B cell (primary cell): ENCODE measurements around the gene KCNK4. TPM values are rescaled to one million over a fixed set of nuclear protein-coding genes. Genes with fewer than 3 reads are reported as not detected.

Source experiments
- ATAC-seq: fragments of 200-7000 bp; cut with Tn5 transposase; one replicate; pipeline ENCODE4 v1.10.0; 2021; ENCODE audit warnings: low read depth, mild to moderate bottlenecking, moderate number of reproducible peaks, moderate library complexity
- CTCF ChIA-PET: fragments of 350-600 bp; sonication (Branson Sonifier 250); formaldehyde crosslinking; loops from one replicate; lab custom pipeline; 2021; ENCODE audit warnings: antibody characterized with exemption, inconsistent platforms; lab: Charles Lee
- POLR2A ChIA-PET: fragments of 350-600 bp; sonication (Branson Sonifier 250); formaldehyde crosslinking; loops from one replicate; lab custom pipeline; 2021; ENCODE audit warnings: antibody characterized with exemption; lab: Charles Lee
- DNase-seq: peaks from one replicate; pipeline ENCODE4 v3.0.0; 2013
- H2AFZ ChIP-seq: 2 replicates; pipeline ENCODE4 v1.6.1; 2012; ENCODE audit warnings: mild to moderate bottlenecking, low read depth, low read length; ENCODE audit not compliant: insufficient read depth, poor library complexity, severe bottlenecking
- H3K27ac ChIP-seq, 2 donors: 1 replicate in 1 of 2; 2 replicates in 1 of 2; pipeline ENCODE4 v1.5.1; 2012 to 2013; ENCODE audit warnings: low read length in 2 of 2, mild to moderate bottlenecking in 2 of 2, moderate library complexity in 1 of 2
- H3K27me3 ChIP-seq, 4 experiments: fragments of 200-600 bp in 1 of 4; sonication (generic) in 1 of 4; replicated peaks in 1 of 4; 1 replicate in 2 of 4; 2 replicates in 2 of 4; pipeline versions ENCODE4 v1.6.1 to v1.7.0; 2013 to 2016; ENCODE audit warnings: low read length in 3 of 4, mild to moderate bottlenecking in 2 of 4, mixed read lengths in 1 of 4, moderate library complexity in 1 of 4; ENCODE audit not compliant: insufficient read depth in 4 of 4, control insufficient read depth in 3 of 4; ENCODE audit errors: control extremely low read depth in 1 of 4
- H3K36me3 ChIP-seq, 2 experiments: replicated peaks in 1 of 2; 1 replicate in 1 of 2; 2 replicates in 1 of 2; pipeline versions ENCODE4 v1.6.1 to v1.7.1; 2013; ENCODE audit warnings: low read length in 1 of 2; ENCODE audit not compliant: insufficient read depth in 2 of 2, control insufficient read depth in 1 of 2; ENCODE audit errors: control extremely low read depth in 1 of 2, extremely low read depth in 1 of 2
- H3K4me1 ChIP-seq, 2 donors: fragments of 200-600 bp in 1 of 2; sonication (generic) in 1 of 2; 1 replicate in 1 of 2; 2 replicates in 1 of 2; pipeline versions ENCODE4 v1.5.1 to v1.6.1; 2013 to 2017; ENCODE audit warnings: low read length in 2 of 2; ENCODE audit not compliant: control insufficient read depth in 2 of 2, insufficient read depth in 2 of 2
- H3K4me2 ChIP-seq: replicated peaks from 2 replicates; pipeline ENCODE3; 2012; ENCODE audit warnings: mild to moderate bottlenecking, low read depth, low read length; ENCODE audit not compliant: poor library complexity, severe bottlenecking
- H3K4me3 ChIP-seq, 5 experiments: fragments of 200-600 bp in 1 of 5; sonication (generic) in 1 of 5; 1 replicate in 3 of 5; 2 replicates in 2 of 5; pipeline versions ENCODE4 v1.5.1 to v1.7.0; 2011 to 2016; ENCODE audit warnings: low read length in 4 of 5, mild to moderate bottlenecking in 4 of 5, low read depth in 2 of 5, control low read depth in 1 of 5, moderate library complexity in 1 of 5; ENCODE audit not compliant: insufficient read depth in 1 of 5; ENCODE audit errors: control extremely low read depth in 1 of 5, extremely low read depth in 1 of 5
- H3K79me2 ChIP-seq: fragments of 200-600 bp; sonication (generic); one replicate; pipeline ENCODE4 v1.6.0; 2016; ENCODE audit warnings: low read length; ENCODE audit not compliant: control insufficient read depth, insufficient read depth
- H3K9ac ChIP-seq: fragments of 200-600 bp; sonication (generic); 2 replicates; pipeline ENCODE4 v1.6.1; 2017; ENCODE audit warnings: mild to moderate bottlenecking, low read length, moderate library complexity
- H3K9me3 ChIP-seq, 3 donors: one replicate each; pipeline versions ENCODE4 v1.6.1 to v1.7.1; 2013; ENCODE audit warnings: low read length in 2 of 3; ENCODE audit not compliant: control insufficient read depth in 2 of 3, insufficient read depth in 1 of 3; ENCODE audit errors: control extremely low read depth in 1 of 3
- H4K20me1 ChIP-seq: 2 replicates; pipeline ENCODE4 v1.6.0; 2012; ENCODE audit warnings: mild to moderate bottlenecking, low read length; ENCODE audit not compliant: insufficient read depth, control insufficient read depth, poor library complexity, severe bottlenecking
- H3K27ac Mint-ChIP-seq: one replicate; pipeline ENCODE4 v1.8.0; 2021; ENCODE audit warnings: mixed read lengths
- H3K27me3 Mint-ChIP-seq: one replicate; pipeline ENCODE4 v1.8.0; 2021; ENCODE audit warnings: mixed read lengths
- H3K4me1 Mint-ChIP-seq: one replicate; pipeline ENCODE4 v1.8.0; 2021; ENCODE audit warnings: mixed read lengths
- H3K4me3 Mint-ChIP-seq: one replicate; pipeline ENCODE4 v1.8.0; 2021; ENCODE audit warnings: mixed read lengths
- H3K9me3 Mint-ChIP-seq: one replicate; pipeline ENCODE4 v1.8.0; 2022; ENCODE audit warnings: mixed read lengths; ENCODE audit not compliant: insufficient read depth
- CTCF ChIP-seq: fragments of 200-600 bp; IDR thresholded peaks from one replicate; pipeline ENCODE4 v1.8.0; 2022; ENCODE audit warnings: antibody characterized with exemption, mild to moderate bottlenecking
- EZH2 ChIP-seq: IDR thresholded peaks from 2 replicates; pipeline ENCODE4 v1.6.1; 2012; ENCODE audit warnings: borderline replicate concordance, low read depth, mild to moderate bottlenecking, moderate library complexity, low read length; ENCODE audit not compliant: insufficient read depth, poor library complexity, severe bottlenecking
- WGBS: methylation state at CpG from one replicate; pipeline ENCODE4 v1.1.5; 2013; ENCODE audit warnings: missing lambda C conversion rate; ENCODE audit not compliant: insufficient coverage; 5-methylcytosine and 5-hydroxymethylcytosine counted together
- intact Hi-C: fragments of 100-400 bp; cut with micrococcal nuclease; formaldehyde crosslinking; loops from one replicate; pipeline ENCODE4 v1.10.0; 2022
- polyA plus RNA-seq: library from polyadenylated mRNA; depleted of rRNA; stranded (reverse); fragments of >200 nt; gene quantifications from 2 replicates; pipeline ENCODE4 v1.2.3, GENCODE V29; 2012
- total RNA-seq, 2 donors: library from RNA; stranded (reverse); fragments of 120-200 nt in 1 of 2; gene quantifications; 1 replicate in 1 of 2; 2 replicates in 1 of 2; pipeline versions ENCODE4 v1.2.3 to v1.2.4, GENCODE V29; 2013 to 2022

Gene KCNK4
- total and polyA plus RNA-seq, 2 donors (not counting 1 experiment from before 2014, with no cell fraction given) = 0.32 TPM; not detected in 1

GRCh38 chr11:64250415-64251015 lies 40.6 kb upstream of the KCNK4 start:
- H3K36me3 ChIP-seq = no peaks in the 10 kb centered on the region
- peaks cover 4% of the 10 kb centered on the region for H3K79me2 ChIP-seq
- no peak for TF ChIP-seq CTCF
- no peak for TF ChIP-seq EZH2
- H4K20me1 ChIP-seq = no peaks in the 10 kb centered on the region
- Mint-ChIP-seq H3K27ac (peak overlapping the region; percentile 26), H3K27me3 (no peaks in the 10 kb centered on the region), H3K4me3 (peak overlapping the region; percentile 89), H3K4me1 (peaks cover 28% of the 10 kb centered on the region), H3K9me3 (no peaks in the 10 kb centered on the region)
- CTCF ChIA-PET = interaction anchor here (0.8 to 10.4 kb wide), 14 partner anchors 9 to 65 kb away, joined by 3 to 141 read pairs (median 8); partner anchors contain the start of genes BAD, CATSPERZ, DNAJC4 and FERMT3
- peaks cover 19 to 43% of the 10 kb centered on the region in 2 donors for H3K4me1 ChIP-seq
- 26% methylated on average over 12 of the region's 13 CpGs for WGBS
- intact Hi-C loops = loop anchor here (1.0 kb wide), 4 partner anchors 19 to 54 kb away; partner anchors contain the start of genes BAD, NUDT22 and TRPT1
- no peaks in the 10 kb centered on the region for H3K9me3 ChIP-seq
- H3K4me3 ChIP-seq = peak overlapping the region in 4 of 5 experiments; percentile 41 to 87 (median 50)
- no peaks in the 10 kb centered on the region for H3K27me3 ChIP-seq
- peak overlapping the region; percentile 82 for H2AFZ ChIP-seq
- H3K9ac ChIP-seq = peak overlapping the region; percentile 53
- H3K27ac ChIP-seq = no peak overlapping the region
- DNase-seq (no peak), ATAC-seq (no peak)
- POLR2A ChIA-PET = interaction anchor here (0.8 to 1.8 kb wide), 5 partner anchors 9 to 68 kb away, joined by 3 to 5 read pairs (median 3); partner anchors contain the start of genes FKBP2 and PRDX5
- peak overlapping the region; percentile 90 for H3K4me2 ChIP-seq
